HepG2 (cell line): ENCODE results near the gene MFSD6. TPM values are rescaled to one million over a fixed set of nuclear protein-coding genes. Genes with fewer than 3 reads are reported as not detected.

Experiments used
- CEBPZ ChIP-seq: IDR thresholded peaks from 2 replicates; pipeline ENCODE4 v1.6.1; 2012; ENCODE audit warnings: low read length, improper control_type of control experiment
- DBP ChIP-seq: sonication (generic); formaldehyde crosslinking; IDR thresholded peaks from 2 replicates; pipeline ENCODE4 v1.4.0; 2020; ENCODE audit warnings: missing genetic modification reagents; ENCODE audit errors: not compliant biosample characterization
- HDAC6 ChIP-seq: fragments of 200-600 bp; sonication (generic); IDR thresholded peaks from 2 replicates; pipeline ENCODE4 v1.7.0; 2017; ENCODE audit warnings: mild to moderate bottlenecking, antibody characterized with exemption, low read length, low read depth
- HNRNPH1 ChIP-seq: fragments of 200-400 bp; formaldehyde crosslinking; optimal IDR thresholded peaks from 2 replicates; pipeline ENCODE3; 2017; ENCODE audit warnings: mild to moderate bottlenecking, low read depth, low read length
- KMT2B ChIP-seq: IDR thresholded peaks from 2 replicates; pipeline ENCODE4 v1.6.1; 2016; ENCODE audit warnings: missing genetic modification reagents, missing compliant biosample characterization
- MAF1 ChIP-seq: sonication (generic); formaldehyde crosslinking; IDR thresholded peaks from 2 replicates; pipeline ENCODE4 v1.5.0; 2020; ENCODE audit warnings: missing genetic modification reagents, borderline replicate concordance
- RCOR2 ChIP-seq: IDR thresholded peaks from 2 replicates; pipeline ENCODE4 v1.6.1; 2016; ENCODE audit warnings: missing biosample characterization, missing genetic modification reagents
- SIN3A ChIP-seq: IDR thresholded peaks from 2 replicates; pipeline ENCODE4 v1.6.1; 2011; ENCODE audit warnings: low read depth, mild to moderate bottlenecking, control low read depth, low read length, borderline replicate concordance
- SRSF9 ChIP-seq: fragments of 200-400 bp; formaldehyde crosslinking; IDR thresholded peaks from 2 replicates; pipeline ENCODE4 v1.6.1; 2018; ENCODE audit warnings: borderline replicate concordance, mild to moderate bottlenecking, low read depth, low read length; ENCODE audit not compliant: insufficient read depth, poor library complexity, severe bottlenecking
- TCF7 ChIP-seq: sonication (generic); IDR thresholded peaks from 2 replicates; pipeline ENCODE4 v1.6.1; 2016; ENCODE audit warnings: antibody characterized with exemption, low read depth
- TEAD2 ChIP-seq: sonication (generic); formaldehyde crosslinking; IDR thresholded peaks from 2 replicates; pipeline ENCODE4 v1.9.0; 2021; ENCODE audit warnings: missing genetic modification reagents
- TFAP4 ChIP-seq: sonication (generic); IDR thresholded peaks from 2 replicates; pipeline ENCODE4 v1.6.1; 2016; ENCODE audit warnings: low read depth, borderline replicate concordance
- YY1 ChIP-seq: IDR thresholded peaks from 2 replicates; pipeline ENCODE4 v1.6.1; 2011; ENCODE audit warnings: low read length, low read depth, moderate library complexity, mild to moderate bottlenecking; ENCODE audit not compliant: insufficient read depth, insufficient replicate concordance
- ZNF138 ChIP-seq: sonication (generic); formaldehyde crosslinking; IDR thresholded peaks from 2 replicates; pipeline ENCODE4 v1.5.0; 2020; ENCODE audit warnings: mild to moderate bottlenecking, low read depth, missing genetic modification reagents
- ZNF180 ChIP-seq: sonication (generic); formaldehyde crosslinking; IDR thresholded peaks from 2 replicates; pipeline ENCODE4 v1.4.0; 2020; ENCODE audit warnings: low read depth, missing genetic modification reagents, borderline replicate concordance
- ZNF24 ChIP-seq: fragments of 450-650 bp; IDR thresholded peaks from 2 replicates; pipeline ENCODE4 v1.6.1; 2017; ENCODE audit warnings: antibody characterized with exemption, mild to moderate bottlenecking
- ZNF274 ChIP-seq: sonication (generic); formaldehyde crosslinking; IDR thresholded peaks from 2 replicates; pipeline ENCODE4 v1.5.1; 2020; ENCODE audit warnings: mild to moderate bottlenecking, missing genetic modification reagents
- ZNF3 ChIP-seq: IDR thresholded peaks from 2 replicates; pipeline ENCODE4 v1.7.0; 2017; ENCODE audit warnings: inconsistent platforms
- ZNF343 ChIP-seq: sonication (generic); formaldehyde crosslinking; IDR thresholded peaks from 2 replicates; pipeline ENCODE4 v1.4.0; 2020; ENCODE audit warnings: mild to moderate bottlenecking, missing genetic modification reagents
- ZNF451 ChIP-seq: sonication (generic); formaldehyde crosslinking; IDR thresholded peaks from 2 replicates; pipeline ENCODE4 v1.5.0; 2020; ENCODE audit warnings: mild to moderate bottlenecking, missing genetic modification reagents
- ZNF503 ChIP-seq: sonication (generic); formaldehyde crosslinking; IDR thresholded peaks from 2 replicates; pipeline ENCODE4 v1.4.0; 2020; ENCODE audit warnings: missing genetic modification reagents
- ZNF552 ChIP-seq: sonication (generic); formaldehyde crosslinking; IDR thresholded peaks from 2 replicates; pipeline ENCODE4 v1.9.0; 2022; ENCODE audit warnings: missing genetic modification reagents, mild to moderate bottlenecking, borderline replicate concordance
- ZSCAN20 ChIP-seq: sonication (generic); formaldehyde crosslinking; IDR thresholded peaks from 2 replicates; pipeline ENCODE4 v1.4.0; 2020; ENCODE audit warnings: missing genetic modification reagents, mild to moderate bottlenecking, borderline replicate concordance
- polyA plus RNA-seq, 8 experiments: library from polyadenylated mRNA; depleted of rRNA in 3 of 8; stranded (reverse) in 7 of 8; unstranded in 1 of 8; fragments of >200 nt; fragmentation: Illumina TruSeq in 4 of 8; extraction: Trizol in 4 of 8; gene quantifications; 2 replicates each; pipeline versions ENCODE4 v1.2.1 to v1.2.3, GENCODE V29; 2011 to 2016; ENCODE audit warnings: low read depth in 4 of 8, missing spikeins in 1 of 8, mixed read lengths in 1 of 8; ENCODE audit not compliant: insufficient read depth in 1 of 8
- total RNA-seq, 5 experiments: library from RNA; depleted of rRNA; stranded (reverse); fragments of >200 nt; fragmentation: Illumina TruSeq; extraction: Trizol; gene quantifications; 2 replicates each; pipeline ENCODE4 v1.2.3, GENCODE V29; 2016; ENCODE audit warnings: low read depth in 1 of 5

MFSD6 gene
- total and polyA plus RNA-seq, 2 of the 13 experiments (the other 11 are each of a cell fraction or from before 2014, with no cell fraction given): 0.92 to 1.4 TPM

GRCh38 chr2:190534310-190535120 lies 126.4 kb downstream of the MFSD6 start, which contains the start of gene NEMP2 (continued):
- TF ChIP-seq ZNF274 (CRISPR knock-in tag) (peak; percentile 96), KMT2B (CRISPR knock-in tag) (peak; percentile 94), ZNF451 (CRISPR knock-in tag) (peak; percentile 98), TFAP4 (no peak), YY1 (peak; percentile 75), ZNF180 (CRISPR knock-in tag) (no peak), HDAC6 (no peak), ZNF552 (CRISPR knock-in tag) (peak; percentile 69), MAF1 (CRISPR knock-in tag) (no peak; the same call in 1 of the 2 replicates), HNRNPH1 (no peak), DBP (CRISPR knock-in tag) (no peak), ZNF138 (peak; percentile 96), ZNF24 (no peak), ZSCAN20 (CRISPR knock-in tag) (peak; percentile 97; the same call in 1 of the 2 replicates), SIN3A (peak; percentile 73; the same call in 1 of the 2 replicates), SRSF9 (no peak), RCOR2 (CRISPR knock-in tag) (0 out of 2 replicates have a peak, but pooled peaks have one; percentile 13), CEBPZ (no peak), TCF7 (no peak), TEAD2 (CRISPR knock-in tag) (peak; percentile 87), ZNF503 (peak; percentile 16; the same call in 1 of the 2 replicates), ZNF3 (CRISPR knock-in tag) (no peak), ZNF343 (CRISPR knock-in tag) (peak; percentile 96)
